Measurements from ENCODE around the gene ROBO2.

Gene ROBO2

GRCh38 chr3:77588863-77589262, 549.0 kb downstream of the ROBO2 start:
- no peak for DNase-seq
- in situ Hi-C loops (cut with MboI; ENCODE audit: low pct_unique_long_range_greater_than_20kb, low sequenced_read_pairs), result no loop called here

- in situ Hi-C loops (cut with MboI; ENCODE audit: low pct_unique_long_range_greater_than_20kb, low sequenced_read_pairs), result no loop called here
- no peak for DNase-seq
Observed at GRCh38 chr3:77590191-77590590, 550.3 kb downstream of the ROBO2 start.

GRCh38 chr3:77595371-77595870, 555.5 kb downstream of the ROBO2 start:
- in situ Hi-C loops (cut with MboI; ENCODE audit: low pct_unique_long_range_greater_than_20kb, low sequenced_read_pairs), result no loop called here
- no peak for DNase-seq

- no peak for DNase-seq
- in situ Hi-C loops (cut with MboI; ENCODE audit: low pct_unique_long_range_greater_than_20kb, low sequenced_read_pairs), result no loop called here
Observed at GRCh38 chr3:77599948-77600347, 560.0 kb downstream of the ROBO2 start.

GRCh38 chr3:77601823-77602415, 562.0 kb downstream of the ROBO2 start:
- in situ Hi-C loops (cut with MboI; ENCODE audit: low pct_unique_long_range_greater_than_20kb, low sequenced_read_pairs), result no loop called here
- no peak for DNase-seq

- in situ Hi-C loops (cut with MboI; ENCODE audit: low pct_unique_long_range_greater_than_20kb, low sequenced_read_pairs), result no loop called here
- DNase-seq, result no peak
Observed at GRCh38 chr3:77602722-77603121, 562.8 kb downstream of the ROBO2 start.

- in situ Hi-C loops (cut with MboI; ENCODE audit: low pct_unique_long_range_greater_than_20kb, low sequenced_read_pairs), result no loop called here
- DNase-seq, result no peak
Observed at GRCh38 chr3:77605308-77605707, 565.4 kb downstream of the ROBO2 start.

GRCh38 chr3:77605865-77606264, 566.0 kb downstream of the ROBO2 start:
- in situ Hi-C loops (cut with MboI; ENCODE audit: low pct_unique_long_range_greater_than_20kb, low sequenced_read_pairs), result no loop called here
- no peak for DNase-seq

GRCh38 chr3:77606372-77606771, 566.5 kb downstream of the ROBO2 start:
- in situ Hi-C loops (cut with MboI; ENCODE audit: low pct_unique_long_range_greater_than_20kb, low sequenced_read_pairs), result no loop called here
- no peak for DNase-seq

GRCh38 chr3:77618686-77619085, 578.8 kb downstream of the ROBO2 start:
- DNase-seq, result no peak
- in situ Hi-C loops (cut with MboI; ENCODE audit: low pct_unique_long_range_greater_than_20kb, low sequenced_read_pairs), result no loop called here

- in situ Hi-C loops (cut with MboI; ENCODE audit: low pct_unique_long_range_greater_than_20kb, low sequenced_read_pairs), result no loop called here
- no peak for DNase-seq
Observed at GRCh38 chr3:77620009-77620408, 580.1 kb downstream of the ROBO2 start.

- DNase-seq, result no peak
- in situ Hi-C loops (cut with MboI; ENCODE audit: low pct_unique_long_range_greater_than_20kb, low sequenced_read_pairs), result no loop called here
Observed at GRCh38 chr3:77623500-77623899, 583.6 kb downstream of the ROBO2 start.

GRCh38 chr3:77626157-77626556, 586.3 kb downstream of the ROBO2 start:
- DNase-seq, result no peak
- in situ Hi-C loops (cut with MboI; ENCODE audit: low pct_unique_long_range_greater_than_20kb, low sequenced_read_pairs), result no loop called here

GRCh38 chr3:77648214-77648613, 608.3 kb downstream of the ROBO2 start:
- in situ Hi-C loops (cut with MboI; ENCODE audit: low pct_unique_long_range_greater_than_20kb, low sequenced_read_pairs), result no loop called here
- DNase-seq, result no peak

- in situ Hi-C loops (cut with MboI; ENCODE audit: low pct_unique_long_range_greater_than_20kb, low sequenced_read_pairs), result no loop called here
- no peak for DNase-seq
Observed at GRCh38 chr3:77648664-77649063, 608.8 kb downstream of the ROBO2 start.

- DNase-seq, result no peak
- in situ Hi-C loops (cut with MboI; ENCODE audit: low pct_unique_long_range_greater_than_20kb, low sequenced_read_pairs), result no loop called here
Observed at GRCh38 chr3:77652624-77653023, 612.7 kb downstream of the ROBO2 start.

- in situ Hi-C loops (cut with MboI; ENCODE audit: low pct_unique_long_range_greater_than_20kb, low sequenced_read_pairs), result no loop called here
- DNase-seq, result no peak
Observed at GRCh38 chr3:77655396-77655795, 615.5 kb downstream of the ROBO2 start.

GRCh38 chr3:77660718-77661117, 620.8 kb downstream of the ROBO2 start:
- no peak for DNase-seq
- in situ Hi-C loops (cut with MboI; ENCODE audit: low pct_unique_long_range_greater_than_20kb, low sequenced_read_pairs), result no loop called here

- in situ Hi-C loops (cut with MboI; ENCODE audit: low pct_unique_long_range_greater_than_20kb, low sequenced_read_pairs), result no loop called here
Observed at GRCh38 chr3:77667901-77668300, 628.0 kb downstream of the ROBO2 start.

GRCh38 chr3:77668376-77668775, 628.5 kb downstream of the ROBO2 start:
- no peak for DNase-seq

More at GRCh38 chr3:77667901-77668300, 628.0 kb downstream of the ROBO2 start:
- no peak for DNase-seq

GRCh38 chr3:77672016-77672415, 632.1 kb downstream of the ROBO2 start:
- in situ Hi-C loops (cut with MboI; ENCODE audit: low pct_unique_long_range_greater_than_20kb, low sequenced_read_pairs), result no loop called here

More at GRCh38 chr3:77668376-77668775, 628.5 kb downstream of the ROBO2 start:
- in situ Hi-C loops (cut with MboI; ENCODE audit: low pct_unique_long_range_greater_than_20kb, low sequenced_read_pairs), result no loop called here

More at GRCh38 chr3:77672016-77672415, 632.1 kb downstream of the ROBO2 start:
- no peak for DNase-seq

Measured in KBM-7 (cell line).